SHP77 treated with DMSO at 0.1 percent for 48 hours (cell line): Measurements from ENCODE around the gene MOB3B.
"Not testable (repeated sequence)": the region's sequence is repeated elsewhere in the genome, so short reads cannot be mapped to it uniquely, and the experiment has no call there.

Experiments
- DNase-seq: peaks from one replicate; lab custom pipeline; 2025; lab: John Stamatoyannopoulos, UW

Gene MOB3B

DNA sequence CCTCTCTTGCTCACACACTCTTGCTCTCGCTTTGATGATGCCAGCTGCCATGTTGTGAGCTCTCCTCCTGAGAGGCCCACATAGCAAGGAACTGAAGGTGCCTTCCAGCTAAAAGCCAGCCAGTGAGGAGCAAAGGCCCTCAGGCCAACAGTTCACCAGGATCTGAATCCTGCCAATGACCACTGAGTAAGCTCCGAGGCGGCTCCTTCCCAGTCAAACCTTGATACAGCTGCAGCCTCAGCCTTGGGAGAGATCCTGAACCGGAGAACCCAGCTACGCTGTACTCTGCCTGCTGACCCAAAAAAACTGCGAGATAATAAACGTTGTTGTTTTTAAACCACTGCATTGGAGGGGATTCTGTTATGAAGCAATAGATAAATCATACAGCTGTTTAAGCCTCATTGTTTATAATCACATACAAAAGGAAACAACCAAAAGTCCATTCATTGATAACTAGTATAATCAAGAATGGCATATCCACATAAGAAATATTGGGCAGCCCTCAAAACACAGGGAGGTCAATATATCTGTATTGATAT, 54.5 kb downstream of the MOB3B start:
- no peak for DNase-seq

DNA sequence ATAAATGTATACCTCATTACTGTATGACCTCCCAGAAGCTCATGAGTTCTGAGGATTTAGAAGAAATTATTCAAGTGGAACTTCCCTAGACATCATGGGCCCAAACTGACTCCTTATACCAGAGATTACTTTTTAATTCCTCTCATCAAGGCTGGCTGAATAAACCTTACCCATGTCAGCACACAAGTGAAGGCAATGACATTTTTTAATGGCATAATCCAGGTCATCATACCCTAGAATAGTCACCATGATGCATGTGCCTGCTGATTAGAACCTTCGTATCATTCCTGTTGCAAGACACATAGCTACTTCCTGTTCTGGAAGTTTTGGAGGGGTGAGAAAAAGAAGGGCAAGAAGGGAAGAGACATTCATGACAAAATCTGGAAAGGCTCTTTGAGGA, 55.3 kb downstream of the MOB3B start:
- DNase-seq = no peak

GRCh38 chr9:27473111-27473529, 56.5 kb downstream of the MOB3B start:
- no peak for DNase-seq

- DNase-seq = no peak
These were observed 57.4 kb downstream of the MOB3B start for GRCh38 chr9:27472195-27472594.

DNA sequence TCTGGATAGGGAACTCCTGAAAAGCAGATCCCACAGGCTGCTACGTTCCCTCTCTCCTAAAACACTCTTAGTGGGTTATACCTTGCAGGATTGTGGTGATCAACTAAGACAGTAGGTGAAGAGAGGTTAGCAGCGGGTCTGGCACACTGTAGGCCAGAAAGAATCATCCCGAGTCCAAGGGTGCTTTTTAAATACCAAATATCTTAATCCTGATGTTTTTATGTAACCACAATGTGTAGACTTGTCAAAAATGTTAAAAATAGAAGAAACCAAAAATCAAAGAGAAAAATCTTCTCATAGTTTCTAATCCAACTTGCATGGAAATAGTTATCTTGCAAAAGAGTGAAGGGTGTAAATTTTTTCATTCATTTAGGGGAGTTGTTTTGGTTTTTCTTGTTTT, 57.8 kb downstream of the MOB3B start:
- no peak for DNase-seq

GRCh38 chr9:27471366-27471765, 58.2 kb downstream of the MOB3B start:
- no peak for DNase-seq

DNA sequence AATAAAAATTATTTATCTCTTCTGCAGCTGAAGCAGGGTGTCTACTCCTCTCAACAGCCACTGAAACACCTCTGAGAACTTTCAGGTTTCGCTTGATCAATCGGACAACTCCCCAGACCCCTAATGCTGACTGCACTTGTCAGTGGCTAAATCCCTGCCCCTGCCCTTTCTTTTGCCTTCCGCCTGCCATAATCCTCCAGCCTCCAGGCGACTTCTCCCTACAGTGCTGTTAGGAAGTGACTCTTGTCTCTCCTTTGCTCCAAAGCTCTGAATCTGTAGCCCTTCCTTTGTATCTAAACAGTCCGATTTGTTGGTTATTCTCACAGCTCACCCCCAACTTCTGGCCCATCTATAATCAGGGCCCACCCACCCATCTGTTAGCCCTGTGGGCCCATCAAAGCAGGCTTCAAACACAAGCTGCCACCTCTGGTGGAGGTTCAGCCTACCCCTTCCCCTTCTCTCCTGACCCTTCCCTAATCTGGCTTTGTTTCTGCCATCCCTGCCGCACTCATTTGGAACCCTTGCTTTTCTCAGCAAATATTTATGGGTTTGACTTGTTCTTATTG, 59.2 kb downstream of the MOB3B start:
- DNase-seq = no peak

DNA sequence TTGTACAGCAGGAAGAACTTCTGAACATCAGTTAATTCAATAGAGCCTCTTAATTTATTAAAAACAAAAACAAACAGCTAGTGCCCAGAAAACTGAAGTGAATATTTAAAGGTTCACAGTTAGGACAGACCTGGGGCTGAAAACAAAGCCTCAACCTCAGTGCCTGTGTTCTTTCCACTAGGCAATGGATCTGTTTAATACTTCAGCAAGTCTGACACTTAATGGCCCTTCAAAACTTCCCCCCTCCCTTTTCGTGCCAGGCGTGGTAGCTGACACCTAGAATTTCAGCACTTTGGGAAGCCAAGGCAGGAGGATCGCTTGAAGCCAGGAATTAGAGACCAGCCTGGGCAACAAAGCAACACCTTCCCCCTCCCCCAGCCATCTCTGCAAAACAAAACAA, 60.1 kb downstream of the MOB3B start:
- DNase-seq = no peak

GRCh38 chr9:27468462-27469110, 61.0 kb downstream of the MOB3B start:
- no peak for DNase-seq

- no peak for DNase-seq
These were observed 61.6 kb downstream of the MOB3B start for GRCh38 chr9:27468000-27468399.

- no peak for DNase-seq
These were observed 62.1 kb downstream of the MOB3B start for GRCh38 chr9:27467486-27467885.

- not testable (repeated sequence) for DNase-seq
These were observed 63.1 kb downstream of the MOB3B start for GRCh38 chr9:27466516-27466915.

- not testable (repeated sequence) for DNase-seq
These were observed 64.7 kb downstream of the MOB3B start for GRCh38 chr9:27464950-27465349.

- DNase-seq = no peak
These were observed 66.8 kb downstream of the MOB3B start for GRCh38 chr9:27462846-27463245.

- DNase-seq = no peak
These were observed 67.2 kb downstream of the MOB3B start for GRCh38 chr9:27462434-27462833.

DNA sequence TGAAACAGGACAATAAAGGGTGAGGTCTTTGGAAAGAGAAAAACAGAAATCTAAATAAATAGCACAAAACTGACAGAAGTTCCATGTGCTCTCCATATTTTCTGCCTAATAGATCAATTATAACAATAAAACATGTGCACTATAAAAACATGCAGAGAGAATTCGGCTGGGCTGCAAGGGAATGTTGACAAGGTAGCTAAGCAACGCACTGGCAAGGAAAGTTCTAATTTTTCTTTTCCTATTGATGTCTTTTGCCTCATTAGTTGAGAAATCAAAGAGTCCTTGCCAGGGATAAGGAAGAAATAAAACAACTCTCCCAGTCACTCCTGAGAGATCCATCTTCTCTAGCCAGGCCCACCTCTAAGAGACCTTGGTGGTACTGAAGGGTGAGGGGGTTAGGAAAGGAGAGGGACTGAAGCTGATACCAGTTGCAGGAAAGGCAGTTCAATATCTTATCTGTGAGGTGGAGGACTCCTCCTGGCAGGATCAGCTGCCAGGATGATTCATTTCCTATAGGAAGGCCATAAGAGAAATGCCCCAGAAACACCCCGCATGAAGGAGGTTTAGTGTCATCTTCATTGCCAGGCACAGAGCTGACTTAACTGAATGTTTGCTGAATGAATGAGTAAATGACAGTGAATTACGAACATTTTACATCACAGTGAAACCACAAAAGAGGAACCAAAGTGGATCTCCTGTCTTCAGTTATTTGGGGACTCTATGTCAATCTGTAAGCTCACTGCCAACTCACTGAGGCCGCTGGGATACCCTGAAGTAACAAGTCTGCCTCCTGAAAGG, 69.2 kb downstream of the MOB3B start:
- DNase-seq = no peak

DNA sequence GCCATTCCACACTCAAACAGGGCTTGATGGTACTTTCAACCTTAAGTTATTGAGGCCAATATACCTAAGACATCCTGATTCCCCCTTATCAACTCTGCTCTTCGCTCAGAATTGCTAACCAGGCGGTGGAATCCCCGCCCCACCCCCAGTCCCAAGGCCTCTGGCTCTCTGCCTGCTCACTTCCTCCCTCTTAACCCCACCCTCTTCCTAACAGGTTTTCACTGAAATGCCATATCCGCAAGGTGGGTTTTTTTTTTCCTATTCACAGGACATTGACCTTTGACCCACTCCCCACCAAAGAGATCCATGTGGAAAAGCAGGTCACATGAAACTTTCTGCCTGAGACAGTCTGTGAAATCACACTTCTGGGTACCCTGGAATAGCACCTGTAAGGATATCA, 72.2 kb downstream of the MOB3B start:
- no peak for DNase-seq

DNA sequence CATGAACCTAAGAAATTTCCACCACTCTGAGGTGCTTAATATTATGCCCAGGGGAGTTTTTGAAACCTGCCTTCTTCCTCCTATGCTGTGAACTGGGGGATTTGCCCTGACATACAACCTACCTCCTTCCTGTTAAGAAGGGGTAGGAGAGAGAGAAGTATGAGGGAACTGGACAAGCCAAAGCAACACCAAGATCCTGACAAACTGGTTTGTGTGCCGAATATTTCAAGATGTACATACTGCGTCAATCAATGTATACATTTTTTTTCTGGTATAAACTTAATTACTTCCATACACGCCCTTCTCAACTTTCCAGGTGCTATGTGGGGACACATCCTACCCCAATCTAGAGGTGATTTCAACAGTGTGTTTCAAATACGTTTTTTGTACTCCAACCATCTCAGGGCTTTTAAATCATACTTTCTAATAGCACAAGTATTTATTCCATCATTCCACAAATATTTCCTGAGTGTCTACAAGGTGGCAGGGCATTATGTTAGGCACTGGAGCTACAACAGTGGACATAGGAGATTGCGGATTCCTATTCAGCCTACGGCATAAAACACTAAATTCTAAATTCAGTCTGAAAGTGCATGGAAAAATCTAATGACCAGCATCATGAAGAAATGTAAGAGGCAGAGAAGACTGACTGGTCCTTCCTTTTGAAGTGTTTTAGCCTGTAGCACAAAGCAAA, 75.6 kb downstream of the MOB3B start:
- no peak for DNase-seq

DNA sequence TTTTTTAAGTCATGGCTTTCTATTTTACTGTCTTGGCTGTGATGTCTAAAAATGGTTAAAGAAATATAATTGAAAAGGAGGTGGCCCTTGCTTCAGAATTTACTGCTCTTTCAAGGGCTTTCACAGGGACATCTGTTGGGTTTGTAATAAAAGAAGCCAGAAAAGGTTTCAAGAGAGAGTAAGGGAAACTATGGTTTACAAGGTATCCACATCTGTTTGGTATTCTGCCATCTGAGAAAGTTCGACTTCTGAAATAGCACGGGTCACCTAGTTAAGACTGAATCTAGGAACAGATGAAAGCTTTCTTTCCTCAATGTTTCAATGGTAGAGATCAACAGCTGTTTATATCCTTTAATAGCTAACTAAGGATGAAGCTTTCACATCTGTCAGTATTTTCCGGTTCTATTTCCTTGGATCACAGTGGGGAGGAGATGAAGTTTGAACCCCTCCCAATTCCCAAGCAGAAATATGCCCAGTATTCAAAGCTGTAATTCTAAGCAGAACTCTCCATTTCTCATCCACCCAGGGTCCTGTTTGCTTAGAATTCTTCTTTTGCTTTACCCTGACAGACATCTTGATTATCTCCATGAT, 78.3 kb downstream of the MOB3B start:
- no peak for DNase-seq

- no peak for DNase-seq
These were observed 78.9 kb downstream of the MOB3B start for GRCh38 chr9:27450752-27451151.

DNA sequence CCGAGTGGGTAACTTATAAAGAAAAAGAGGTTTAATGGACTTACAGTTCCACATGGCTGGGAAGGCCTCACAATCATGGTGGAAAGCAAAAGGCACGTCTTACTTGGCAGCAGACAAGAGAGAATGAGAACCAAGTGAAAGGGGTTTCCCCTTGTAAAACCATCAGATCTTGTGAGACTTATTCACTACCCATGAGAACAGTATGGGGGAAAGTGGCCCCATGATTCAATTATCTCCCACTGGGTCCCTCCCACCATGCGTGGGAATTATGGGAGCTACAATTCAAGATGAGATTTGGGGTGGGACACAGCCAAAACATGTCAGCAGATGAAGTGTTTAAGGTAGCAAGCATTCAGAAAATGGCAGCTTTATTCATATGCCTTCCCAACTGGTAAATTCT, 81.3 kb downstream of the MOB3B start:
- not testable (repeated sequence) for DNase-seq
